K562 (cell line): ENCODE results near the gene RTL10. TPM values are rescaled to one million over a fixed set of nuclear protein-coding genes. Genes with fewer than 3 reads are reported as not detected.

ENCODE experiments used
- CGGBP1 ChIP-seq: fragments of 250-450 bp; sonication (Bioruptor Pico); IDR thresholded peaks from 2 replicates; pipeline ENCODE4 v1.9.0; 2021; ENCODE audit warnings: mild to moderate bottlenecking
- CHD4 ChIP-seq: fragments of 200-600 bp; sonication (generic); IDR thresholded peaks from 3 replicates; pipeline ENCODE4 v1.6.1; 2012; ENCODE audit warnings: low read depth, mild to moderate bottlenecking, mixed read lengths, low read length, inconsistent platforms; ENCODE audit not compliant: insufficient read depth, insufficient replicate concordance, poor library complexity, severe bottlenecking
- E2F1 ChIP-seq: sonication (generic); formaldehyde crosslinking; IDR thresholded peaks from 2 replicates; pipeline ENCODE4 v1.8.1; 2023; ENCODE audit warnings: mild to moderate bottlenecking, missing genetic modification reagents, moderate library complexity
- GATAD2A ChIP-seq: fragments of 450-650 bp; IDR thresholded peaks from 2 replicates; pipeline ENCODE4 v1.6.1; 2017
- HMGN3 ChIP-seq: IDR thresholded peaks from 2 replicates; pipeline ENCODE4 v1.6.1; 2011; ENCODE audit warnings: borderline replicate concordance, low read depth, mild to moderate bottlenecking, mixed read lengths, low read length; ENCODE audit not compliant: insufficient read length; ENCODE audit errors: extremely low read depth
- KAT7 ChIP-seq: sonication (generic); formaldehyde crosslinking; IDR thresholded peaks from 2 replicates; pipeline ENCODE4 v1.8.0; 2022; ENCODE audit warnings: missing genetic modification reagents, mild to moderate bottlenecking, borderline replicate concordance
- L3MBTL2 ChIP-seq: fragments of 450-650 bp; IDR thresholded peaks from 2 replicates; pipeline ENCODE4 v1.6.1; 2016; ENCODE audit warnings: mild to moderate bottlenecking, moderate library complexity
- NR4A1 ChIP-seq, 2 experiments: fragments of 250-450 bp in 1 of 2; fragments of 450-650 bp in 1 of 2; sonication (Bioruptor Pico) in 1 of 2; IDR thresholded peaks; 2 replicates each; pipeline versions ENCODE4 v1.4.0 to v1.6.1; 2016 to 2020; ENCODE audit warnings: mild to moderate bottlenecking in 2 of 2, missing compliant biosample characterization in 1 of 2, missing genetic modification characterization in 1 of 2, moderate library complexity in 1 of 2
- PHF8 ChIP-seq: fragments of 200-600 bp; sonication (generic); IDR thresholded peaks from 2 replicates; pipeline ENCODE4 v1.6.1; 2012; ENCODE audit warnings: mixed run types, mild to moderate bottlenecking, inconsistent platforms, low read length, moderate library complexity, borderline replicate concordance
- SMARCA5 ChIP-seq: fragments of 450-650 bp; IDR thresholded peaks from 2 replicates; pipeline ENCODE4 v1.6.1; 2016
- TSC22D4 ChIP-seq: fragments of 450-650 bp; IDR thresholded peaks from 2 replicates; pipeline ENCODE4 v1.6.1; 2016; ENCODE audit warnings: missing genetic modification characterization, missing biosample characterization, control low read depth
- VEZF1 ChIP-seq: fragments of 200-800 bp; sonication (Bioruptor generic); IDR thresholded peaks from 2 replicates; pipeline ENCODE4 v1.6.1; 2017; ENCODE audit warnings: missing genetic modification characterization, missing compliant biosample characterization
- ZC3H8 ChIP-seq: fragments of 450-650 bp; IDR thresholded peaks from 2 replicates; pipeline ENCODE4 v1.6.1; 2017
- ZNF318 ChIP-seq, 2 experiments: fragments of 450-650 bp; IDR thresholded peaks; 2 replicates each; pipeline ENCODE4 v1.6.1; 2016; ENCODE audit warnings: mild to moderate bottlenecking in 2 of 2, borderline replicate concordance in 1 of 2, low read depth in 1 of 2, moderate library complexity in 1 of 2
- ZNF699 ChIP-seq: fragments of 250-450 bp; sonication (Bioruptor Pico); IDR thresholded peaks from 2 replicates; pipeline ENCODE4 v1.8.0; 2021; ENCODE audit warnings: mild to moderate bottlenecking, moderate library complexity; ENCODE audit not compliant: insufficient replicate concordance
- ZSCAN32 ChIP-seq: fragments of 450-650 bp; formaldehyde crosslinking; IDR thresholded peaks from 2 replicates; pipeline ENCODE4 v1.4.0; 2020; ENCODE audit warnings: mild to moderate bottlenecking, moderate library complexity
- polyA plus RNA-seq, 8 experiments: library from polyadenylated mRNA; depleted of rRNA in 4 of 8; stranded (reverse) in 5 of 8; unstranded in 3 of 8; fragments of >200 nt; fragmentation: Nextera tagmentation in 2 of 8; fragmentation: Illumina TruSeq in 1 of 8; extraction: Ambion mirVana in 2 of 8; extraction: Trizol in 1 of 8; gene quantifications; 2 replicates each; pipeline versions ENCODE4 v1.2.1 to v1.2.3, GENCODE V29; 2011 to 2014; ENCODE audit warnings: inconsistent platforms in 1 of 8, missing spikeins in 1 of 8
- total RNA-seq, 7 experiments: library from RNA; depleted of rRNA in 6 of 7; stranded (reverse); fragments of >200 nt in 6 of 7; fragmentation: Illumina TruSeq in 2 of 7; extraction: Trizol in 2 of 7; gene quantifications; 2 replicates each; pipeline versions ENCODE4 v1.2.1 to v1.2.3, GENCODE V29; 2011 to 2021; ENCODE audit warnings: low replicate concordance in 1 of 7

The RTL10 gene
- total and polyA plus RNA-seq, 9 of the 15 experiments (the other 6 are each of a cell fraction or from before 2014, with no cell fraction given) = 19.8 to 75.5 (median 32.5) TPM

GRCh38 chr22:19815823-19816290, 38.8 kb downstream of the RTL10 start (continued):
- TF ChIP-seq TSC22D4 (tag) = peak; percentile 97
- TF ChIP-seq ZNF318 (IDR thresholded peaks at IDR 0.05; ENCODE audit: borderline replicate concordance in 1 of 2, low read depth in 1 of 2) = no peak
- TF ChIP-seq GATAD2A = peak; percentile 62; the same call in 1 of the 2 replicates
- 0 out of 2 replicates have a peak, but pooled peaks have one; percentile 2 for TF ChIP-seq L3MBTL2
- no peak for TF ChIP-seq CGGBP1 (CRISPR knock-in tag)
- TF ChIP-seq ZC3H8 = 0 out of 2 replicates have a peak, but pooled peaks have one; percentile 3
- TF ChIP-seq VEZF1 = no peak
- no peak for TF ChIP-seq ZSCAN32 (CRISPR knock-in tag)
- TF ChIP-seq CHD4 = no peak
- peak; percentile 86 for TF ChIP-seq ZNF699 (CRISPR knock-in tag)
- TF ChIP-seq SMARCA5 = peak; percentile 32; the same call in 1 of the 2 replicates
- no peak for TF ChIP-seq NR4A1 (CRISPR knock-in tag; IDR thresholded peaks at IDR 0.05)
- peak; percentile 74; the same call in 1 of the 2 replicates for TF ChIP-seq NR4A1 (tag; IDR thresholded peaks at IDR 0.05)
- no peak for TF ChIP-seq PHF8
- TF ChIP-seq E2F1 = 0 out of 2 replicates have a peak, but pooled peaks have one; percentile 30
- TF ChIP-seq KAT7 (CRISPR knock-in tag) = no peak
- TF ChIP-seq HMGN3 = peak; percentile 31
